Stimulated activated CD4-positive, alpha-beta T cell treated with anti-CD3 and anti-CD28 coated beads, Interleukin-4, amount 100 ng/mL, for 24 hours (primary cell): ENCODE data around the gene RAP2C.

Source experiments
- DNase-seq: peaks from one replicate; pipeline ENCODE4 v3.0.0-alpha.2; 2020

The RAP2C gene

DNA sequence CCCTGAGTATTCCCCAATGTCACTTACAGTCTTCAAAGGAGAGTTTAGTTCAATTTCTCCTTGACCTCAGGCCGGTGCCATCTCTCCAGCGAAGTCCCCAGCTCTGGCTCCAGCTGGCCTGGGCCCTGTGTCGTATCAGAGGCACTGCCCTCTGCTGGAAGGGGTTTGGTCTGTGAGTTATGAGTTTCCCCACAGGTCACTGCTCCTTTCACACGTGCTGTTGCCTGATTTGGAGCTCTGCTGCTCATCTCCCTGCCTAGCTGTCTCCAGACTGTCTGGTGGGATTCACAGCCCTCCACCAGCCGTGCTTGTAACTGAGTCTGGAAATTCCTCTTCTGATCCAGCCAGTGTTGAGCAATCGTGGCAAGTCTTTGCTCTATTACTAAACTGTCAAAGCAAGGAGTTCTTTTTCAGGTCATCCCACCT is at the start of gene RAP2C:
TSS of gene RAP2C (minus strand) at position 105 of the 426 bp plus-strand sequence. CDS start 2,179 bp downstream, outside the sequence.
- peak; percentile 66 for DNase-seq

DNA sequence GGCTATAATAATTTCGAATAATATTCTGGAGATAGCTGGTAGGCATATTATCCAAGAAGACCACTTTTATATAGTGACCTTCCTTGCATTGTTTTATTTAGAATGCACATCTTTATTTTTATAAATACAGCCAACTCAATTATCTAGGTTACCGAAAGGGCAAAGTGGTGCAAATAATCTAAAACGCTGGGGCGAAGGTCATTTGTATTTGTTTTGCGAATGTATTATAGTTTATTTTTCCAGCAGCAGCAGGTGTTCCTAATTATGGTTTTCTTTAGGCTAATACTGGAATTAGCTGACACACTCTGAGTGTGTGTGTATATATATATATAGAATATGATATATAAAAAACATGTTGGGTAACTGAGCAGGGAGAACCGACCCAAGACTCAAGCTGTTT is 48.1 kb upstream of the RAP2C start:
- no peak for DNase-seq

DNA sequence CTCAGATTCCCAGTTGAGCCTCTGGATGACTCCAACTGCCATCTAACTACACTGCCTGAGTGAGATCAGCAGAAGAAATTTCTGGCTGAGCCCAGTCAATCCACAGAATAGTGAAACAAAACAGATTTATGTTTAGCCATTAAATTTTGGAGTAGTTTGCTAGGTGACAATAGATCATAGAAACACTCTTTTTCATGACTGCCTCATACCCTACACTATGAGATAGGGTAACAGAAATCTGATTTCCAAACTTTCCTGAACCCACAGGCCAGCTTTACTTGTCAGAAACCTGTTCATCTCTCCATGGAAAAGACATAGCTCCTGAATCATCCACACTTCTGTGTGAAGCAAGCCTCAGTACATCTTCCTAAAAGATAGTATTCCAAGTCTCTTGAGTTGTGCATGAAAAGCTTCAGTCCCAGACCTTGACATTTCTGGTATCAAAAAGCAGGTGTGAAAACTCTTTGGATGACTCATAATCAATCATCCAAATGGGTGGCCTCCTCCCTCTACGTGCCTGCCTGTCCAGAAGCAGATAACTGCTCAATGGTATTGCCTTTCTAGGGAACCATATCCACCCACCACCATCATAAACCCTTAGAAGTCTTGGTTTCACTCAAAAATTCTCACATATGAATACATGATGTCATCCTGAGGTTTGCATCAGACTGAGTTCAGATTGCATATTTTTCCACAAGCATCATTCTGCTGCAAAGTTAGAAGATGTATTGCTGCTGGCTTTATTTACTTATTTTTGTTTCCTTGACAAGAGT is 47.5 kb upstream of the RAP2C start:
- DNase-seq: no peak

DNA sequence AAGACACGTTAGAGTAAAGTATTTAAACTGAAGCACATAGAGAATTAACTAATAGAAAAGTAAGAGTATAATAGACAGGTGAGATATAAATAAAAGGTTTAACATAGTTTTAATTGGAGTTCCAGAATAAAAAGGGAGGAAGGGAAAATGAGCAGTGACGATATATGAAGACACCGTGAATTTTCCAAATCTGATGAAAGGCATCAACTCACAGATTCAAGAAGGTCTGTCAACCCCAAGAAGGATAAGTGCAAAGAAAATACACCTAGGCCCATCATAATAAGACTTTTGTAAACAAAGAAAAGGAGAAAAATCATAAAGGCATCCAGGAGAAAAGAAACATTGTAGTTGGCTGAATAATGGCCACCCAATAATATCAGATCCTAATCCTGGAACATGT is 43.9 kb upstream of the RAP2C start:
- DNase-seq: no peak

DNA sequence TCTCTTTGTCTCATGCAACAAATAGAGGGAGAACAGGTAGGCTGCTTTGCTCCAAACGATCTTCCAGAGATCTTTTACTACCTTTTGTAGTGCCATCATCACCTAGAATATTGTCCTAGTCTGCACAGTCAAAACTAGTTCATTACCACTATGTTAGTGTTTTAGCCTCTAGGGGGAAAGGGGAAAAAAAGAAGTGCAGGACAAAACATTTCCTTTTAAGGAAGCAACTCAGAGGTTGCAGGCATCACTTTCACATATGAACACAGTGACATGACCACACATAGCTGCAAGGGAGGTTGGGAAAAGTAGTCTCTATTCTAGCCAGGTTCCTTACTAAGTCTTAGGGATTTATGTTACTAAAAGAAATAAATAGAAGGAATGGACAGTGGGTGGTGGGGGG is 39.3 kb upstream of the RAP2C start:
- no peak for DNase-seq

DNA sequence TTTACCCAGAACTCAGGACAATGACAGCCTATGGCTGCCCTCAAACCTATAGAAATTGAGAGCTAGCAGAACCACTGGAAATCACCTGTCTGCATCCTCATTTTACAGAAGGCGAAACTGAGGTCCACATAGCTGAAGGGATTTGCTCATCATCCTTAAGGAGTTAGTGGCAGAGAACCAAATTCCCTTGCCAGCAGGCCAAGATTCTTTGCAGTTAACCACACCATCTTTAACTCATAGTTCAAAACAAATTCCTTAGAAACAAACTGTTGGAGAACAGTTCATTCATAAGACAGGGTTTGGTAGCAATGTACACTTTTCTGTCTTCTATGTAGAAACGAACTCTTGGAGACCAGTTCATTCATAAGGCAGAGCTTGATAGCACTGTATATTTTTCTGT is 37.9 kb upstream of the RAP2C start:
- DNase-seq: no peak

DNA sequence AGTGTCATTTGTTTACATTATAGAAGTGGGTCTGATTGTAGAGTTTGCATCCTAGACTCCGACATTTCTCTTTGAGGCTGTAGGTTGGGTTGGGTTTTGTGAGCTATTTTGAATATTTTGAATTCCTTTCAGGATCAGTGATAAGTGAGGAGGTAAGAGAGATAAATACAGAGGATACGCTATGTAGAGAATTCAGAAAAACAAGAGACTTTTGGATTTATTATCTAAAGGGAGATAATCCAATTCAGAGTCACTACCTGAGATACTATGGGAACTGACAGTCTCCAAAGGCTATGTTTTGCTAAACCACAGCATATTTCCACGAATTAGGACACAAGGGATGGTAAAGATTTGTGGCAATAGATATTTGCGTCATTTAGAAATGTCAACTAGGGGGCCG is 16.9 kb upstream of the RAP2C start:
- no peak for DNase-seq

DNA sequence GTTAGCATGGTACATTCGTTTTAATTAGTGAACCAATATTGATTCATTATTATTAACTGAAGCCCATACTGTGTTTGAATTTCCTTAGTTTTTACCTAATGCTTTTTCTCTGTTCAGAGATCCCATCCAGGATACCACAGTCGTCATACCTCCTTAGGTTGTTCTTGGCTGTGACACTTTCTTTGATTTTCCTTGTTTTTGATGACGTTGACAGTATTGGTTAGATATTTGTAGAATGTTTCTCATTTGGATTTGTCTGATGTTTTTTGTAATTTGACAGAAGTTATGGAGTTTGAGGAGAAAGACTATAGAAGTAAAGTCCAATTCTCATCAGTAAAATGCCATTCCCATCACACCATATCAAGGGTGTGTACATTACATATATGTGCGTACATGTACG is 16.2 kb upstream of the RAP2C start:
- no peak for DNase-seq

DNA sequence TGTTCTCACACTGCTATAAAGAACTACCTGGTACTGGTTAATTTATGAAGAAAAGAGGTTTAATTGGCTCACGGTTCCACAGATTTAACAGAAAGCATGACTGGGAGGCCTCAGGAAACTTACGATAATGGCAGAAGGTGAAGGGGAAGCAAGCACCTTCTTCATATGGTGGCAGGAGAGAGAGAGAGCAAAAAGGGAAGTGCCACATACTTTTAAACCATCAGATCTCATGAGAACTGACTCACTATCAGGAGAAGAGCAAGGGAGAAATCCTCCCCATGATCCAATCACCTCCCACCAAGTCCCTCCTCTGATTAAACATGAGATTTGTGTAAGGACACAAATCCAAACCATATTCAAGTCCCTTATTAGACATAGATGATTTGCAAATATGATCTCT is 12.3 kb upstream of the RAP2C start:
- no peak for DNase-seq

DNA sequence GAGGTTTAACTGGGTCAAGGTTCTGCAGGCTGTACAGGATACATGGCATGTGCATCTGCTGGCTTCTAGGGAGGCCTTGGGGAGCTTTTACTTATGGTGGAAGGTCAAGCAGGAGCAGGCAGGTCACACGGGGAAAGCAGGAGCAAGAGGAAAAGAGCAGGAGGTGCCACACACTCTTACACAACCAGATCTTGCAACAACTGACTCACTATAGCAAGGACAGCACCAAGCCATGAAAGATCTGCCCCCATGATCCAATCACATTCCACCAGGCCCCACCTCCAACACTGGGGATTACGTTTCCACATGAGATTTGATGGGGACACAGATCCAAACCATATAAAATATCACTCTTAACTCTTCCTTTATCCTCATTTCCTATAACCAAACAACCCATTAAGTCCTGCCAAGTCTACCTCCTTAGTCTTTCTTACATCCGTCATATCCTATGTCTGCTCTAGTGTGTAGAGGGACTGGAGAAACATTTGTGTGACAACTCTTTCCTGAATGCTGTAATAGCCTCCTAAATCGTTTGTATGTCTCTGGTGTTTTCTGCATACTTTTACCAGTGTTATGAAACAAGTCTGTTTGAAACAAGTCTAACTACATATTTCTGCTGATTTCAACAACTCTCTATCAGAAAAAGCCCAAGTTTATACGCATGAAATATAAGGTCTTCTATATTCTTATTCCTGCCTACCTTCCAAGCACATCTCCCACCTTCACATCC is 8.3 kb upstream of the RAP2C start:
- no peak for DNase-seq

DNA sequence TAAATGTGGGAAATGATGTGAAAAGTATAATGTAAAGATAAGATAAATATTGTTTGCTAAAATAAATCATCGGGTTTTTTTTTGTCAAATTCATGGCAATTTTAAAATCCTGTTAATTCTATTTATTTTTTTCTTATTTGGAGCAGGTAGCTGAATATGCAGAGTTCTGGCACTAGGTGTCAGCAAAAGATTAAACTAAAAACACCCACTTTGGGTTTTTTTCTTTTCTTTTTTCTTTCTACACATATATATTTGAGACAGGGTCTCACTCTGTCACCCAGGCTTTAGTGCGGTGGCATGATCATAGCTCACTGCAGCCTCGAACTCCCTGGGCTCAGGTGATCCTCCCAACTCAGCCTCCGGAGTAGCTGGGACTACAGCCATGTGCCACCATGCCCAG is 6.9 kb upstream of the RAP2C start:
- DNase-seq: no peak

DNA sequence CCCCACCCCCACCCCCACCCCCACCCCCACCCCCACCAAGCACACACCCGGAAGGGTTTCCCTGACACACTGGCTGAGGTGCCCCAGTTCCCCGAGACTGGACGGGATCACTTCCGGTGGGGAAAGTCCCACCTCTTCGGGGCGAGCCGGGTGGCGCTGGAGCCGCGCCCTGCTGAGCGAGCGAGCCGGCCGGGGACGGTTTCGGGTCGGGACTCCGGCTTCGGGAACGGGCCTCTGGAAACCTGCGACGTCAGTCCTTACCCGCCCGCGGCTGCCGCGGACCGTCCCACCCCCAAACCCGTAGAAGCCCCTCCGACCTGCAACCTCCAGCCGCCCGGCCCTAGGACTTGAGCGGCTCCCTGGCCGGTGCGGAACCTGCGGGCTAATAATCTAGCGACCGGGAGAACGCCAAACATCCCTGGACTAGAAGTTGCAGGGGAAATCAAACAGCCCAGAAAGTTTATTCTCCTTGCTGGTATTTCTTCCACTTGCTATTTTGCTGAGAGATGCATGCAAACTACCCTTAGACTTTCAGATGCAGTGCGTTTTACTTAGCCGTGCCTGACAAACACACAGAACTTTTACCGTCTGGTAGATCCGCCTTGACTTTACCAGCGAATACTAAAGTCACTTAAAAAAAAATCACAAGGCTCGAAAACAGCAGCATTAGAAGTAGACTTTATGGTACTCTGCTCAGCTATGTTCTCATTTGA is 991 bp downstream of the RAP2C start:
- peak; percentile 81 for DNase-seq

DNA sequence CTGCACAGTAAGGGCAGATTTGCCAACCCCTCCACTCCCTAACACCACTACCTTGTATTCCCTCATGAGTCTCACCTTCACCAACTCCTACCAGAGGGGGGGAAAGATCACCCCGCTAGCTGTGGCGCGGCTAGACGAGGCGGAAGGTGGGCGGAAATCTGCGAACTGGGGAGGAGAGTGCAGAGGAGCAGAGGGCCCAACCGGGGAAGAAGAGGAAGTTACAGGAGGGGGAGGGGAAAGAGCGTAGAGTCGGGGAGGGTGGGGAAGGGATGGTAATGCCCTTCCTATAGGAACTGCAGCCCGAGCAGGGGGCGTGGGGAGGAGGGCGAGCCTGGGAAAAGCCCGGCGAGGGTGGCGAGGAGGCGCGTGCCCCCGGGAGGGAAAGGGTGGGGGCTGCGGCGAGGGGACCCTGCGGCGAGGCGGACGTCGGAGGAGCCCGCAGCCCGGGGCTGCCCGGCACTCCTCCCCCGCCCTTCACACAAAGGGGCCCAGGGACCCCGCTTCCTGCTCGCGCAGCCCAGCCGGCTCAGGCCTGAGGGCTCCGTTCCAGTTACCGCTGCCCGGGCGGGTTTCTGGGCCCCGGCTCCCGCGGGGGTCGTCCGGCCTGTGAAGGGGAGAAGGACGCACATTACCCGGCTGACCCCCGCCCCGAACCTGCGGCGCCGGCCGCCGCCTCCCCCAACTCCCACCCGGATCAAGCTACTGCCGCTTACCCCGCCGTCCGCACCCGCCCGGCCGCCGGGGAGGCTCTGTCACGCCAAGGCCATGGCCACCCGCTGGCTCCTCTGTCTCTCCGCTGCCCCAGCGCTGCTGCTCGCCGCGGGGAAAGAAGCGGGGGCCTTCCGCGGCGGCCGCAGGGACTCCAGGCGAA is 1.8 kb downstream of the RAP2C start:
- peak; percentile 75 for DNase-seq

DNA sequence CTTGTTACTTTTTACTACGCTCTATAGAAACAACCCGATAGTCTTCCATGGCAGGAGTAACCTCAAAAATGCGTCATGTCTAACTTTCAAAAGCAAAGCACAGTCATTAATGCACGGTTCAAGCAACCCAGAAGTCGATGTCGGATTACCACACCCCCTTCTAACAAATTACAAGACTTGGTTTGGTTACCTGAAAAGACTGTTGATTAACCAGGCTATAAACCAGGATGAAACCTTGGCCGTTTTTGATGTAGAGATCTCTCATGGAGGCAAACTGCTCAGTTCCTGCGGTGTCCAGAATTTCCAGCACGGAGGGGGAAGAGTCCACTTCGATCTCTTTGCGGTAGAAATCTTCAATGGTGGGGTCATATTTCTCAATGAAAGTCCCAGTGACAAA is 2.4 kb downstream of the RAP2C start:
- peak; percentile 36 for DNase-seq

DNA sequence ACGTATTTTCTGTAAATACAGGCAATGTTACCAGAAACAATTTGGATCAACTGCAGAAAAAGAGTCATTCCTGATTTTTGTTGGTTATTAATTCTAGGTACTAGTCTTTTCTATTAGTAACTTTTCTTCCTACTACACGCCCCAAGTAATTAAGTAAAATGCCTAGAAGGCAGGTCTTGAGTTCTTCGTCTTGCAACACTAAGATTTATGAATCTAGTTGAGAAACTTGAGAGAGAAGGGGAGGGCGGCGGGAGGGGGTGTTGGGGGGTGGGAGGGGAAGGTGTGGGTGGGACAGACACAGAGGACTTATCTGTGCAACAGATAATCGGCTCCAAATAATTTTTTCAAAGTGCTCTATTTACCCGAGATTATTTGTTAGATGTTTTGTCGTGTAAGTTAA is 3.0 kb downstream of the RAP2C start:
- no peak for DNase-seq

DNA sequence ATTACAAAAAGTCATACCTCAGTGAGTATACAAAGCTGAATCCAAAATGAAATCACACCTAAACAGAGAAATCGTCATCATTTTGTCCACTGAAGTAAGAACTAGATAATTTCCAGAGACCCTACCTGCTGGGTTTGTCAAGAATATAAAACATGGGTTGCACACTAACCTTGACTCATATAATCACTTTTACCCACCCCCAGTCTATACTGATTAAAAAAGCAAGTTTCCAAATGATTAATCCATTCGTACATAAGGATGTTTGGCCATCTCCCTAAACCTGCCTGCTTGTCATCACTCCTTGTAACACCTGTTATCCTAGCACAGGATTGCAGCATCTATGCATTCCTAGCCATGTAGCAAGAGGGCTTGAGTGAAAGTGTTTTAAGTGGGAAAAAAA is 4.7 kb downstream of the RAP2C start:
- DNase-seq: no peak

DNA sequence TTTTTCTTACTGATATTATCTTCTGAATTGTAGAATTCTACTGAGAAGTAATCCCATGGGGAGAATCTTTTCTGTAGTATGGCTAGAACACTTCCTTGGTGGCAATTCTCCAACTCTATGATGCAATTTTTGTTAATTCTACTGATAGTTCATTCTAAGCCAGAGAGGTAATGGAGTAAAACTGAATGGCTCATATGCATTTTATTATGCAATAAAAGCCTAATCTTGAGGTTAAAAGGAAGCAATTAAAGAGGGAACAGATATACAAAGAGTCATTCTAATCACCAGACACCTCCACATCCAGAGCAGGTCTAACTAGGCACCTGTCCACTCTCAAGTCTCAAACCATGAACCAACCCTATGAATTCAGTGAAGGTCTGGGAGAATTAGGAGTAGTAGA is 9.7 kb downstream of the RAP2C start:
- DNase-seq: no peak

DNA sequence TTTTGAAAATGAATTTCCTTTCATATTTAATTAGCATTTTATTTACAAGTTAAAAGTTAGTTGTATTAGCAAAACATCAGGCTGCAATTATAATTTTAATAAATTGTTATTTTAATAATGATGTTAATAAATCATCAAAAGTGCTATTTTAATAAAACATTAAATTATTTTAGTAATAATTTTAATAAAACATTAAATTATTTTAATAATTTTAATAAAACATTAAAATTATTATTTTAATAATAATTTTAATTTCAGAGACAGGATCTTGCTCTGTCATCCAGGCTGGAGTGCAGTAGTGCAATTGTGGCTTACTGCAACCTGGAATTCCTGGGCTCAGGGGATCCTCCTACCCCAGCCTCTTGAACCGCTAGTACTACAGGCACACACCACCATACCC is 10.8 kb downstream of the RAP2C start:
- DNase-seq: no peak

DNA sequence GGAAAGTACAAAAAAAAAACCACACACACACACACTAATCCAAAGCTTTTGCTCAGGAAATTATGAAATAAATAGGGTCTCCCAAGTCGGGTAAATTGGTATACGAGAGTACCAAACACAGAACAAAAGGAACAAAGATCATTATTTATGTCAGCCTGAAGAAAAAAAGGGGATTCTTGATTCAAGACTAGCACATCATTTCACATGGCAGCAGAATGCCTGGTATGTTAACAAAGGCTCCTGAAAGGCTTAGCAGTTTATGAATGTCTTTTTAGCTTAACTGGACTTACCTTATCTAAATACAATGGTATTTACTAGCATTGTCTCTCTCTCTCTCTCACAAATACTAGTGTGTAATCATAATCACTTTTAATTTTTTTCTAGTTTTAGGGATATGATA is 11.3 kb downstream of the RAP2C start:
- DNase-seq: no peak

DNA sequence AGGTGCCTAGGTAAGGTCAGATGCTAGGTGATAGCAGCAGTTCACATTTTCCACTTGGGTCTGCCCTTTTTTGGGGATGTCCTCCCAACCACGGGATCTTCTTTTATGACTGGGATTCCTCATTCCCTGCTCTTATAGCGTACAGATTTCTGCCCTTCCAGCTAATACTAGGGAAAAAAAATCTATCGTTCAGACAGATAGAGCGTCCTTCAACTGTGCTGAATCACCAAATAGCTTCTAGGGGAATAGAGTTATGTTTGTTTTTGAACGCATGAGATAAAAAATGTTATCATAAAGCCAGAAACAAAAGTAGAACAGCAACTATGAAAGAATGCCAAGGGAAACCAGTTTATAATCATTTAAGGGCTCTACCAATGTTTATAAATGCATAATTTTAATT is 13.0 kb downstream of the RAP2C start:
- DNase-seq: no peak

DNA sequence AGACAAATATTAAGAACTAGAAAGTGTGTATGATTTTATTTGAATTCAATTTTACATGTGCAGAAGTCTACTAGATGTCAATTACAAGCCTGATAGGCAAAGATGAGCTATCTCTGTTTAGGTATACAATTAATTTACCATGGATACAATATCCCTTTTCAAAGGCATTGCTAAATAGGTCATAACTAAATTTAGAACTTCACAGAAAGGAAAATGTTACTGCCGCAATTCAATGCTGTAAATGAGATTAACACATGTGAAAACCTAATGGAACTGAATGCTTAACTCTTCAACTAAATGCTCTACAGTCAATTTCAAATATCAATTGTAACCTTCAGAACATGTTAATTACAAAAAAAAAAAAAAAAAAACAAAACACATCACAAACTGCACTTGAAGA is 14.6 kb downstream of the RAP2C start:
- no peak for DNase-seq

DNA sequence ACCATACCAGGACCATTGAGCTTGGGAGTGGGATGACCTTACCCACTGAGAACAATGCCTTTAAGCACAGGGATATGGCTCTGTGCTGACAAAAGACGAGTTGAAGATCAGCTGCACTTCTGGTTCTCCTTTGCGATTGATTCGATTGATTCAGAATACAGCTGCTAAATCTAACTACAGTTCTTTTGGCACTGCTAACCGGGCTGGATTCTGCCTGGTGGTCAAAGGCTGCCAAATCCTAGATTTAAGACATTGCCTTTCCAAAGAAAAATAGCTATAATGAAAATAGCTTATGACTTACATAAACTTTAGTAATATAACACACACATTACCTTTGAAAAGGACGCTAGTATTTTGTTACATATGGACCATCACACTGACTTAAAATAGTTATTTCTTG is 18.3 kb downstream of the RAP2C start:
- no peak for DNase-seq

DNA sequence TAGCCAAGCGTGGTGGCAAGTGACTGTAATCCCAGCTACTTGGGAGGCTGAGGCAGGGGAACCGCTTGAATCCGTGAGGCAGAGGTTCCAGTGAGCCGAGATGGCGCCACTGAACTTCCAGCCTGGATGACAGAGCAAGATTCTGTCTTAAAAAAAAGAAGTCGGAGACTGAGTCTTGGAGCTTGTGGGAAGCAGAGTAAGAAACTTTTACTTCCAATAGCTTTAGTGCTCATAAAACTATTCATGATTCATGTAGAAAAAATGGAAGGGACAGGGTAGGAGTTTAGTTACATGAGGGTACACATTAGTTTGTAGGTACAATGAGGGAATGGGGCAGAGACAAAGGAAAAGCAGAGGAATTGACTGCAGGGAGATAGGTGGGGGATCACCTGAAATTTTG is 19.3 kb downstream of the RAP2C start:
- DNase-seq: no peak
